ENCODE results near the gene THSD7B.

THSD7B gene

GRCh38 chr2:137192366-137193310 is 427.3 kb downstream of the THSD7B start:
- H3K4me3 ChIP-seq (ENCODE audit: control insufficient read depth, low read depth, low read length): no peak overlapping the region
- no peak for DNase-seq (ENCODE audit: low read depth)
- TF ChIP-seq CTCF (IDR thresholded peaks at IDR 0.05; ENCODE audit: control insufficient read depth, insufficient read depth, low read depth, low read length, missing control alignments): no peak

DNA sequence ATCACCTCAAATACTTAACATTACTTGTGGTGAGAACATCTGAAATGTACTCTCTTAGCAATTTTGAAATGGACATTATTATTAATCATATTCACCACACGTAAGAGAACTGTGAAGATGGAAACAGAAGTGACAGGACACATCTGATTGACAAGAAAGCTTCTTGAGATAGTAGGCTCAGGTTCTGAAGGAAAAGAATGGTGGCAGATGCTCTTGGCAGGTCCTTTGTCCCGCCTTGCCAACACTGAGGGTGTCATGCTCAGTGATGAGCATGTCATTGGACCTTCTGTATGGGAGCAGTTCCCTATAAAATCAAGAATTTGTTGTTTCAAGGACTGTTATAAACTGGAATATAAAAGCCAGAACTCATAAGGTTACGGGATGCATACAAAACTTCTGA is 428.1 kb downstream of the THSD7B start:
- no peak overlapping the region for H3K4me3 ChIP-seq (ENCODE audit: control insufficient read depth, low read depth, low read length)
- TF ChIP-seq CTCF (IDR thresholded peaks at IDR 0.05; ENCODE audit: control insufficient read depth, insufficient read depth, low read depth, low read length, missing control alignments): no peak
- no peak for DNase-seq (ENCODE audit: low read depth)

DNA sequence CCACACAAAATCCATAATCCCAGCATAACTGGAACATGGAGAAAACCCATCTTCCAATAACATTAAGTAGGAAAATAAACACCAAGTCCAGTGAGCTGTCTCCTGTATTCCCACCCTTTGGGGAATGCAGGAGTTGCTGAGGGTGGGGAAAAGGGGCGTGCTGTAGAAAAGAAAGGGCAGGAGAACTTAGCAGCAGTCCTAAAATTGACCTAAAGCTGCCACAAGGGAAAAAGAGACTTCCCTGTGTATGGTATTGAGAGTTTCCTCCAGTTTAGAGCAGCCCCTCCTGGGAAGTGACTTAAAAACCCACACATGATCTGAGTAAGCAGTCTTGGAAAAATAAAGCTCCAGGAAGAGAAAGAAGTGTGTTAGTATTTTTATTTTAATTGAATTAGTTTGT is 428.8 kb downstream of the THSD7B start:
- no peak for DNase-seq (ENCODE audit: low read depth)
- no peak overlapping the region for H3K4me3 ChIP-seq (ENCODE audit: control insufficient read depth, low read depth, low read length)

DNA sequence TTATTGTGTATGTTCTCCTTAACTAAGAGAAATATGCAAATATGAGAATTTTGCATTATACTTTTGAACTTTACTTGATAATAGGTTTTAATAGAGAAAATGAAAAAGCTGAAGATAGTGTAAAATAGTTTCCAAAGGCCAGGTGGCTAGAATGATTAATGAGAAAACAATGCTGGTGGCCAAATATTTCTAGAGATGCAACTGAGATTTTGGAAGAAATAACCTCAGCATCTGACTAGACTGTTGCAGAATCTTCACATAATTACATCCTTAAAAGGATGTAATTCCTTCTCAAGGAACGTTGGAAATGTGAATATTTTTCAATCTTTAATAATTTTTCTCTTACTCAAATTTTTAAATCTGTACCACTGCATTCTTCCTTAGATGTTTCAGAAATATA is 434.4 kb downstream of the THSD7B start:
- no peak for TF ChIP-seq CTCF (IDR thresholded peaks at IDR 0.05; ENCODE audit: control insufficient read depth, insufficient read depth, low read depth, low read length, missing control alignments)
- no peak for DNase-seq (ENCODE audit: low read depth)
- no peak overlapping the region for H3K4me3 ChIP-seq (ENCODE audit: control insufficient read depth, low read depth, low read length)

More for the DNA sequence above, 428.8 kb downstream of the THSD7B start:
- TF ChIP-seq CTCF (IDR thresholded peaks at IDR 0.05; ENCODE audit: control insufficient read depth, insufficient read depth, low read depth, low read length, missing control alignments): no peak

DNA sequence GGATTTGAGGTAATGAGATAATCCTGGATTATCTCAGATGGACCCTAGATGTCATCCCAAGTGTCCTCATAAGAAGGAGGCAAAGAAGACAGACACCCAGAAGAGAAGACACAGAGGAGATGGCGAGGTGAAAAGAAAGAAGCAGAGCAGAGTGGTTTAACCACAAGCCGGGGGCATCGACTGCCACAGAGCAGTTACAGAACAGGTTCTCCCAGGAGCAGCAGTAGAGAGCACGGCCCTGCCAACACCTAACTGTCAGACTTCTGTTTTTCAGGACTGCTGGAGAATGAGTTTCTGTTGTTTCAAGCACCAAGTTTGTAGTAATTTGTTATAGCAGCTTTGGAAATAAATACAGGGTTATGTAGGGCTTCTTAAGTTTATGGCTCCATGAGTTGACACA is 437.0 kb downstream of the THSD7B start:
- no peak for DNase-seq (ENCODE audit: low read depth)
- no peak for TF ChIP-seq CTCF (IDR thresholded peaks at IDR 0.05; ENCODE audit: control insufficient read depth, insufficient read depth, low read depth, low read length, missing control alignments)
- H3K4me3 ChIP-seq (ENCODE audit: control insufficient read depth, low read depth, low read length): no peak overlapping the region

- no peak overlapping the region for H3K4me3 ChIP-seq (ENCODE audit: control insufficient read depth, low read depth, low read length)
- no peak for TF ChIP-seq CTCF (IDR thresholded peaks at IDR 0.05; ENCODE audit: control insufficient read depth, insufficient read depth, low read depth, low read length, missing control alignments)
- no peak for DNase-seq (ENCODE audit: low read depth)
Measured at GRCh38 chr2:137205324-137205723, 440.0 kb downstream of the THSD7B start.

Measured in AG09309 (cell line).